Heart right ventricle (tissue), 12 donors: ENCODE data around the gene HBEGF. TPM values are rescaled to one million over a fixed set of nuclear protein-coding genes. Genes with fewer than 3 reads are reported as not detected.

ENCODE experiments used
- polyA plus RNA-seq, 2 donors: library from polyadenylated mRNA; stranded (reverse); fragments of 200-250 nt; gene quantifications; one replicate each; pipeline ENCODE4 v1.2.3, GENCODE V29; 2013
- total RNA-seq, 10 donors: library from RNA; stranded (reverse); fragmentation: NEBNext Ultra II Directional in 3 of 10; extraction: Animal tissue kit (Norgen Biotek cat#: 25700) in 3 of 10; gene quantifications; one replicate each; pipeline versions ENCODE4 v1.2.1 to v1.2.4, GENCODE V29; 2021 to 2023
- donor health status: ischemic (EF 13 %, LVEDD 7.1; RV severe dilation, severe dysfunction).
- donor health status: healthy with polysubstance abuse.
- donor health status: DM: no; HTN: yes; CAD: no.
- donor health status: DM: no; HTN: no; CAD: no.
- donor health status: ischemic (EF 25% LVEDD 6.9; RV normal size, moderate dysfunction).
- donor health status: ischemic (EF 25% LVEDD 5.7; RV mildly dilated, moderate dysfunction).
- donor health status: healthy.
- donor health status: nonischemic (EF 11% LVEDD 7.7; RV severe dilation, severe dysfunction).
- donor health status: DM: yes; HTN: yes; CAD: no.
- donor health status: PGD.
- donor health status: ischemic (EF 29% LVEDD 5.4; RV normal size, mild dysfunction).
- donor health status: nonischemic (EF 23%, LVEDD 6.1; RV moderate dilation, normal function).

HBEGF gene
- total and polyA plus RNA-seq, 12 donors, result 14.6 to 121 (median 32.4) TPM

Other genes starting within 250 kb of the HBEGF start
- gene PURA, start 232.5 kb downstream of the HBEGF start, total RNA-seq, result 10 to 100 TPM; 19.4 to 27.7 (median 24.5) TPM
- gene PURA, start 232.5 kb downstream of the HBEGF start, polyA plus RNA-seq, result 1 to 10 TPM; 3.2 to 7.5 TPM
- 10 to 100 TPM in 8 of 10 donors, 1 to 10 TPM in 2; 9.5 to 17.2 (median 13.0) TPM for gene IGIP, start 220.7 kb downstream of the HBEGF start, total RNA-seq
- gene IGIP, start 220.7 kb downstream of the HBEGF start, polyA plus RNA-seq, result 10 to 100 TPM in 1 of 2 donors, 1 to 10 TPM in 1; 5.0 to 12.1 TPM
- gene CYSTM1, start 171.4 kb downstream of the HBEGF start, total RNA-seq, result 100 to 1,000 TPM in 3 of 10 donors, 10 to 100 TPM in 7; 55.2 to 114 (median 95.3) TPM
- gene CYSTM1, start 171.4 kb downstream of the HBEGF start, polyA plus RNA-seq, result 100 to 1,000 TPM in 1 of 2 donors, 10 to 100 TPM in 1; 45.0 to 217 TPM
- 10 to 100 TPM; 56.8 to 94.0 (median 77.0) TPM for gene PFDN1, start 43.5 kb downstream of the HBEGF start, total RNA-seq
- gene PFDN1, start 43.5 kb downstream of the HBEGF start, polyA plus RNA-seq, result 100 to 1,000 TPM in 1 of 2 donors, 10 to 100 TPM in 1; 95.1 to 100 TPM
- gene SLC4A9, start 13.6 kb upstream of the HBEGF start, total RNA-seq, result under 1 TPM in 2 of 10 donors, not detected in 8; 0.10 to 0.34 TPM
- gene SLC4A9, start 13.6 kb upstream of the HBEGF start, polyA plus RNA-seq, result under 1 TPM; 0.01 to 0.29 TPM
- gene ANKHD1, start 55.2 kb upstream of the HBEGF start, total RNA-seq, result 10 to 100 TPM; 51.9 to 77.9 (median 68.5) TPM
- gene ANKHD1, start 55.2 kb upstream of the HBEGF start, polyA plus RNA-seq, result 10 to 100 TPM; 26.6 to 62.9 TPM
- 10 to 100 TPM in 9 of 10 donors, 1 to 10 TPM in 1; 9.2 to 36.5 (median 21.5) TPM for gene EIF4EBP3, start 201.1 kb upstream of the HBEGF start, total RNA-seq
- 10 to 100 TPM; 14.3 to 46.1 TPM for gene EIF4EBP3, start 201.1 kb upstream of the HBEGF start, polyA plus RNA-seq
- gene SRA1, start 210.9 kb upstream of the HBEGF start, total RNA-seq, result 10 to 100 TPM; 22.7 to 42.2 (median 32.5) TPM
- gene SRA1, start 210.9 kb upstream of the HBEGF start, polyA plus RNA-seq, result 10 to 100 TPM; 29.8 to 35.8 TPM
- 10 to 100 TPM in 9 of 10 donors, 1 to 10 TPM in 1; 8.0 to 18.7 (median 13.3) TPM for gene APBB3, start 218.0 kb upstream of the HBEGF start, total RNA-seq
- 10 to 100 TPM in 1 of 2 donors, 1 to 10 TPM in 1; 6.9 to 31.3 TPM for gene APBB3, start 218.0 kb upstream of the HBEGF start, polyA plus RNA-seq
- gene SLC35A4, start 218.2 kb upstream of the HBEGF start, total RNA-seq, result 100 to 1,000 TPM in 1 of 10 donors, 10 to 100 TPM in 9; 69.7 to 105 (median 80.6) TPM
- 10 to 100 TPM; 33.9 to 58.0 TPM for gene SLC35A4, start 218.2 kb upstream of the HBEGF start, polyA plus RNA-seq